ENCODE measurements around the gene TMEM221.

Gene TMEM221

GRCh38 chr19:17415121-17415520 is 33.3 kb downstream of the TMEM221 start (continued):
- TF ChIP-seq, protein P1, sequence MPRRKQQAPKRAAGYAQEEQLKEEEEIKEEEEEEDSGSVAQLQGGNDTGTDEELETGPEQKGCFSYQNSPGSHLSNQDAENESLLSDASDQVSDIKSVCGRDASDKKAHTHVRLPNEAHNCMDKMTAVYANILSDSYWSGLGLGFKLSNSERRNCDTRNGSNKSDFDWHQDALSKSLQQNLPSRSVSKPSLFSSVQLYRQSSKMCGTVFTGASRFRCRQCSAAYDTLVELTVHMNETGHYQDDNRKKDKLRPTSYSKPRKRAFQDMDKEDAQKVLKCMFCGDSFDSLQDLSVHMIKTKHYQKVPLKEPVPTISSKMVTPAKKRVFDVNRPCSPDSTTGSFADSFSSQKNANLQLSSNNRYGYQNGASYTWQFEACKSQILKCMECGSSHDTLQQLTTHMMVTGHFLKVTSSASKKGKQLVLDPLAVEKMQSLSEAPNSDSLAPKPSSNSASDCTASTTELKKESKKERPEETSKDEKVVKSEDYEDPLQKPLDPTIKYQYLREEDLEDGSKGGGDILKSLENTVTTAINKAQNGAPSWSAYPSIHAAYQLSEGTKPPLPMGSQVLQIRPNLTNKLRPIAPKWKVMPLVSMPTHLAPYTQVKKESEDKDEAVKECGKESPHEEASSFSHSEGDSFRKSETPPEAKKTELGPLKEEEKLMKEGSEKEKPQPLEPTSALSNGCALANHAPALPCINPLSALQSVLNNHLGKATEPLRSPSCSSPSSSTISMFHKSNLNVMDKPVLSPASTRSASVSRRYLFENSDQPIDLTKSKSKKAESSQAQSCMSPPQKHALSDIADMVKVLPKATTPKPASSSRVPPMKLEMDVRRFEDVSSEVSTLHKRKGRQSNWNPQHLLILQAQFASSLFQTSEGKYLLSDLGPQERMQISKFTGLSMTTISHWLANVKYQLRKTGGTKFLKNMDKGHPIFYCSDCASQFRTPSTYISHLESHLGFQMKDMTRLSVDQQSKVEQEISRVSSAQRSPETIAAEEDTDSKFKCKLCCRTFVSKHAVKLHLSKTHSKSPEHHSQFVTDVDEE (CRISPR knock-in tag; IDR thresholded peaks at IDR 0.05) = no peak
- TF ChIP-seq CSDC2 (CRISPR knock-in tag; IDR thresholded peaks at IDR 0.05) (no peak), ZNF8 (CRISPR knock-in tag; IDR thresholded peaks at IDR 0.05) (no peak), ZNF565 (CRISPR knock-in tag; conservative IDR thresholded peaks at IDR 0.05; ENCODE audit: low read depth) (no peak), ZC3H10 (CRISPR knock-in tag; IDR thresholded peaks at IDR 0.05) (no peak), PPARA (CRISPR knock-in tag; IDR thresholded peaks at IDR 0.05; ENCODE audit: borderline replicate concordance) (no peak), ARNTL (CRISPR knock-in tag; IDR thresholded peaks at IDR 0.05; ENCODE audit: borderline replicate concordance, low read depth) (no peak), SNAI2 (CRISPR knock-in tag; IDR thresholded peaks at IDR 0.05) (no peak)
- TF ChIP-seq, protein P2, sequence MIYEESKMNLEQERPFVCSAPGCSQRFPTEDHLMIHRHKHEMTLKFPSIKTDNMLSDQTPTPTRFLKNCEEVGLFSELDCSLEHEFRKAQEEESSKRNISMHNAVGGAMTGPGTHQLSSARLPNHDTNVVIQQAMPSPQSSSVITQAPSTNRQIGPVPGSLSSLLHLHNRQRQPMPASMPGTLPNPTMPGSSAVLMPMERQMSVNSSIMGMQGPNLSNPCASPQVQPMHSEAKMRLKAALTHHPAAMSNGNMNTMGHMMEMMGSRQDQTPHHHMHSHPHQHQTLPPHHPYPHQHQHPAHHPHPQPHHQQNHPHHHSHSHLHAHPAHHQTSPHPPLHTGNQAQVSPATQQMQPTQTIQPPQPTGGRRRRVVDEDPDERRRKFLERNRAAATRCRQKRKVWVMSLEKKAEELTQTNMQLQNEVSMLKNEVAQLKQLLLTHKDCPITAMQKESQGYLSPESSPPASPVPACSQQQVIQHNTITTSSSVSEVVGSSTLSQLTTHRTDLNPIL (CRISPR knock-in tag; IDR thresholded peaks at IDR 0.05; ENCODE audit: low read depth) = no peak

DNA sequence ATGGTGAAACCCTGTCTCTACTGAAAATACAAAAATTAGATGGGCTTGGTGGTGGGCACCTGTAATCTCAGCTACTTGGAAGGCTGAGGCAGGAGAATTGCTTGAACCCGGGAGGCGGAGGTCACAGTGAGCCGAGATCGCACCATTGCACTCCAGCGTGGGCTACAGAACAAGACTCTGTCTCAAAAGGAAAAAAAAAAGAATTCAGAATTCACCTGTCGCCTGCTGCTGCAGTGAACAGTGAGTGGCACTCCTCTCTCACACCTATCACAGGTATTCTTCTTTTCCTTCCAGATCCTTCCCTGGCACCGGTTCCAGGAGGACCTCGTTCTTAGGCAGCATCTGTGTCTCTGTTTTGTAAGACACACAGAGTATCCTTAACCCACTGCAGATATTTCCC is 34.4 kb downstream of the TMEM221 start:
- no peak for ATAC-seq
- TF ChIP-seq OSR1 (CRISPR knock-in tag; IDR thresholded peaks at IDR 0.05) = no peak
- TF ChIP-seq, protein P2 (CRISPR knock-in tag; IDR thresholded peaks at IDR 0.05; ENCODE audit: low read depth) = no peak
- no peak for TF ChIP-seq TOX (CRISPR knock-in tag; IDR thresholded peaks at IDR 0.05; ENCODE audit: borderline replicate concordance)
- TF ChIP-seq RARB (CRISPR knock-in tag; IDR thresholded peaks at IDR 0.05) = no peak
- no peak for TF ChIP-seq ESRRG (CRISPR knock-in tag; IDR thresholded peaks at IDR 0.05)
- no peak for TF ChIP-seq ARNTL (CRISPR knock-in tag; IDR thresholded peaks at IDR 0.05; ENCODE audit: borderline replicate concordance, low read depth)
- TF ChIP-seq PPARA (CRISPR knock-in tag; IDR thresholded peaks at IDR 0.05; ENCODE audit: borderline replicate concordance) = no peak
- no peak for TF ChIP-seq PATZ1 (CRISPR knock-in tag; IDR thresholded peaks at IDR 0.05; ENCODE audit: borderline replicate concordance)
- no peak for TF ChIP-seq ZFP3 (CRISPR knock-in tag; IDR thresholded peaks at IDR 0.05)
- TF ChIP-seq SNAI2 (CRISPR knock-in tag; IDR thresholded peaks at IDR 0.05) = no peak
- TF ChIP-seq ZNF8 (CRISPR knock-in tag; IDR thresholded peaks at IDR 0.05) = no peak
- no peak for TF ChIP-seq ZFP30 (CRISPR knock-in tag; IDR thresholded peaks at IDR 0.05)
- no peak for TF ChIP-seq ZNF565 (CRISPR knock-in tag; conservative IDR thresholded peaks at IDR 0.05; ENCODE audit: low read depth)
- TF ChIP-seq GLIS3 (CRISPR knock-in tag; IDR thresholded peaks at IDR 0.05) = no peak
- no peak for TF ChIP-seq ZNF70 (CRISPR knock-in tag; IDR thresholded peaks at IDR 0.05)

DNA sequence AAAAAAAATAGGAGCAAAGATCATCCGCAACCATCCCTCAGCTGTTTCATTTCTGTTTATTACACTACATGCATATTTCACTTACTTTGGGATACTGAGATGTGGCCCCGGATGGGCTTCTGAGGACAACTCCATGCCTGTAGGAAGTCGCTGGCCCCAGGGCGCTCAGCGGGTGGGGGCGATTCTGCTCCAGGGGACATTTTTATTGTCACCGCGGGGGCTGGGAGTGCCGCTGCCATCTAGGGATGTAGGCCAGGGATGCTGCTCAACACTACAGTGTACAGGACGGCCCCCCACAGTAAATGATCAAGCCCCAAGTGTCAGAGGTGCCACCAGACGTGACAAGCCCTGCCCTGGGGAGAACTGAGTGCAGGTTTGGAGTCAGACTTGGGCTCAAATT is 36.7 kb downstream of the TMEM221 start:
- no peak for ATAC-seq
- TF ChIP-seq, protein P1 (CRISPR knock-in tag; IDR thresholded peaks at IDR 0.05) = no peak
- no peak for TF ChIP-seq RARB (CRISPR knock-in tag; IDR thresholded peaks at IDR 0.05)
- TF ChIP-seq ZNF70 (CRISPR knock-in tag; IDR thresholded peaks at IDR 0.05) = no peak
- TF ChIP-seq ZNF565 (CRISPR knock-in tag; conservative IDR thresholded peaks at IDR 0.05; ENCODE audit: low read depth) = no peak
- TF ChIP-seq SNAI2 (CRISPR knock-in tag; IDR thresholded peaks at IDR 0.05) = no peak
- TF ChIP-seq, protein P3, sequence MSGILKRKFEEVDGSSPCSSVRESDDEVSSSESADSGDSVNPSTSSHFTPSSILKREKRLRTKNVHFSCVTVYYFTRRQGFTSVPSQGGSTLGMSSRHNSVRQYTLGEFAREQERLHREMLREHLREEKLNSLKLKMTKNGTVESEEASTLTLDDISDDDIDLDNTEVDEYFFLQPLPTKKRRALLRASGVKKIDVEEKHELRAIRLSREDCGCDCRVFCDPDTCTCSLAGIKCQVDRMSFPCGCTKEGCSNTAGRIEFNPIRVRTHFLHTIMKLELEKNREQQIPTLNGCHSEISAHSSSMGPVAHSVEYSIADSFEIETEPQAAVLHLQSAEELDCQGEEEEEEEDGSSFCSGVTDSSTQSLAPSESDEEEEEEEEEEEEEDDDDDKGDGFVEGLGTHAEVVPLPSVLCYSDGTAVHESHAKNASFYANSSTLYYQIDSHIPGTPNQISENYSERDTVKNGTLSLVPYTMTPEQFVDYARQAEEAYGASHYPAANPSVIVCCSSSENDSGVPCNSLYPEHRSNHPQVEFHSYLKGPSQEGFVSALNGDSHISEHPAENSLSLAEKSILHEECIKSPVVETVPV (CRISPR knock-in tag; IDR thresholded peaks at IDR 0.05) = no peak
- no peak for TF ChIP-seq PATZ1 (CRISPR knock-in tag; IDR thresholded peaks at IDR 0.05; ENCODE audit: borderline replicate concordance)
- no peak for TF ChIP-seq ZC3H10 (CRISPR knock-in tag; IDR thresholded peaks at IDR 0.05)
- TF ChIP-seq ZFP3 (CRISPR knock-in tag; IDR thresholded peaks at IDR 0.05) = no peak
- TF ChIP-seq ESRRG (CRISPR knock-in tag; IDR thresholded peaks at IDR 0.05) = no peak
- TF ChIP-seq ARNTL (CRISPR knock-in tag; IDR thresholded peaks at IDR 0.05; ENCODE audit: borderline replicate concordance, low read depth) = no peak
- no peak for TF ChIP-seq PPARA (CRISPR knock-in tag; IDR thresholded peaks at IDR 0.05; ENCODE audit: borderline replicate concordance)
- no peak for TF ChIP-seq TOX (CRISPR knock-in tag; IDR thresholded peaks at IDR 0.05; ENCODE audit: borderline replicate concordance)
- no peak for TF ChIP-seq ISL1 (CRISPR knock-in tag; IDR thresholded peaks at IDR 0.05)
- no peak for TF ChIP-seq CSDC2 (CRISPR knock-in tag; IDR thresholded peaks at IDR 0.05)

Measured in SK-N-SH treated with all-trans-retinoic acid at 6 μM for 48 hours (cell line).